ENCODE results near the gene EDDM13.
A peak's percentile ranks its signal among the peaks of the same experiment; 100 is the strongest.

DNA sequence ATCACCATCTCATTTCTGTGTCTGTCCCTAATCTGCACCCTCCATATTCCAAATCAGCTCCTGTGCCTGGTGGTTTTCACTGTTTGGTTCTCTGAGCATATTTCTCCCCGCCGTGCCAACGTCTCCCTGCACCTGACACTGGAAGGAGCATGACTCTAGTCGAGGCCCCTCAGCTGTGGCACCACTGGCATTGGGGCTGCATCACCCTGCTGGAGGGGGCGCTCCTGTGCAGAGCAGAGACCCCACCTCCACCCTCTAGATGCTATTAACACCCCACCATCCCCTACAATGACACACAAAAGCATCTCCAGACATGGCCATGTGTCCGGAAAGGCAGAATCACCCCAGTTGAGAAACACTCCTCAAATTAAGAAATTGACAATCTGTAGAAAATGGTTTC lies 49.6 kb upstream of the EDDM13 start:
- TF ChIP-seq, protein P1, sequence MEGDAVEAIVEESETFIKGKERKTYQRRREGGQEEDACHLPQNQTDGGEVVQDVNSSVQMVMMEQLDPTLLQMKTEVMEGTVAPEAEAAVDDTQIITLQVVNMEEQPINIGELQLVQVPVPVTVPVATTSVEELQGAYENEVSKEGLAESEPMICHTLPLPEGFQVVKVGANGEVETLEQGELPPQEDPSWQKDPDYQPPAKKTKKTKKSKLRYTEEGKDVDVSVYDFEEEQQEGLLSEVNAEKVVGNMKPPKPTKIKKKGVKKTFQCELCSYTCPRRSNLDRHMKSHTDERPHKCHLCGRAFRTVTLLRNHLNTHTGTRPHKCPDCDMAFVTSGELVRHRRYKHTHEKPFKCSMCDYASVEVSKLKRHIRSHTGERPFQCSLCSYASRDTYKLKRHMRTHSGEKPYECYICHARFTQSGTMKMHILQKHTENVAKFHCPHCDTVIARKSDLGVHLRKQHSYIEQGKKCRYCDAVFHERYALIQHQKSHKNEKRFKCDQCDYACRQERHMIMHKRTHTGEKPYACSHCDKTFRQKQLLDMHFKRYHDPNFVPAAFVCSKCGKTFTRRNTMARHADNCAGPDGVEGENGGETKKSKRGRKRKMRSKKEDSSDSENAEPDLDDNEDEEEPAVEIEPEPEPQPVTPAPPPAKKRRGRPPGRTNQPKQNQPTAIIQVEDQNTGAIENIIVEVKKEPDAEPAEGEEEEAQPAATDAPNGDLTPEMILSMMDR (conservative IDR thresholded peaks at IDR 0.05; ENCODE audit: low read depth, low read length), result peak; percentile 26; the same call in 1 of the 2 replicates
- no peak for TF ChIP-seq EZH2 (IDR thresholded peaks at IDR 0.05; ENCODE audit: low read length, unreplicated experiment)
